T-helper 2 cell treated with Interferon-gamma antibody and Interleukin-4, amounts not matched to agents 5 μg/mL and 100 μg/mL, for 36 hours (primary cell): ENCODE results near the gene BROX.
"Not testable (repeated sequence)": the region's sequence is repeated elsewhere in the genome, so short reads cannot be mapped to it uniquely, and the experiment has no call there.

Source experiments
- DNase-seq: peaks from one replicate; pipeline ENCODE4 v3.0.0; 2021; ENCODE audit warnings: low spot score
- H3K27ac Mint-ChIP-seq: one replicate; pipeline ENCODE4 v1.8.0; 2021; ENCODE audit warnings: mild to moderate bottlenecking, mixed read lengths
- H3K27me3 Mint-ChIP-seq: one replicate; pipeline ENCODE4 v1.8.0; 2021; ENCODE audit warnings: low read depth, mixed read lengths
- H3K36me3 Mint-ChIP-seq: one replicate; pipeline ENCODE4 v1.8.0; 2021; ENCODE audit warnings: low read depth, mixed read lengths
- H3K4me1 Mint-ChIP-seq: one replicate; pipeline ENCODE4 v1.8.0; 2021; ENCODE audit warnings: low read depth, mixed read lengths
- H3K4me3 Mint-ChIP-seq: one replicate; pipeline ENCODE4 v1.8.0; 2022; ENCODE audit warnings: mild to moderate bottlenecking, moderate library complexity, mixed read lengths
- H3K9me3 Mint-ChIP-seq: one replicate; pipeline ENCODE4 v1.8.0; 2021; ENCODE audit warnings: mixed read lengths

BROX gene

GRCh38 chr1:222712253-222713090, at the start of gene BROX, which contains the start of gene AIDA:
Gene BROX (plus strand): TSS chr1:222712564. CDS start chr1:222715700, 3,136 bp downstream.
Gene AIDA (minus strand): TSS chr1:222712491. CDS start chr1:222712317, 174 bp downstream.
- H3K27me3 Mint-ChIP-seq, result no peaks in the 10 kb centered on the region
- H3K9me3 Mint-ChIP-seq, result no peaks in the 10 kb centered on the region
- peaks cover 28% of the 10 kb centered on the region for H3K4me1 Mint-ChIP-seq
- H3K4me3 Mint-ChIP-seq, result peak within 1 kb of the TSS; percentile 96
- peaks cover 56% of the 10 kb centered on the region for H3K36me3 Mint-ChIP-seq
- H3K27ac Mint-ChIP-seq, result peak within 1 kb of the TSS; percentile 97
- DNase-seq, result peak; percentile 92

- H3K9me3 Mint-ChIP-seq, result no peaks in the 10 kb centered on the region
- no peak for DNase-seq
- H3K4me3 Mint-ChIP-seq, result no peak overlapping the region
- no peak overlapping the region for H3K27ac Mint-ChIP-seq
- H3K4me1 Mint-ChIP-seq, result peaks cover 3% of the 10 kb centered on the region
- H3K27me3 Mint-ChIP-seq, result no peaks in the 10 kb centered on the region
- peaks cover 79% of the 10 kb centered on the region for H3K36me3 Mint-ChIP-seq
These were observed 48.9 kb upstream of the BROX start for GRCh38 chr1:222663431-222663934.

- no peaks in the 10 kb centered on the region for H3K27me3 Mint-ChIP-seq
- no peak for DNase-seq
- no peak overlapping the region for H3K4me3 Mint-ChIP-seq
- H3K9me3 Mint-ChIP-seq, result no peaks in the 10 kb centered on the region
- H3K36me3 Mint-ChIP-seq, result peaks cover 67% of the 10 kb centered on the region
- no peak overlapping the region for H3K27ac Mint-ChIP-seq
- H3K4me1 Mint-ChIP-seq, result peaks cover 5% of the 10 kb centered on the region
These were observed 46.4 kb upstream of the BROX start for GRCh38 chr1:222665964-222666363.

GRCh38 chr1:222668184-222668583, 44.2 kb upstream of the BROX start:
- H3K4me3 Mint-ChIP-seq, H3K27ac Mint-ChIP-seq, H3K27me3 Mint-ChIP-seq, H3K4me1 Mint-ChIP-seq, DNase-seq, H3K9me3 Mint-ChIP-seq: not testable (repeated sequence)
- H3K36me3 Mint-ChIP-seq, result peaks cover 65% of the 10 kb centered on the region

- not testable (repeated sequence) for H3K27ac Mint-ChIP-seq, H3K9me3 Mint-ChIP-seq, DNase-seq, H3K27me3 Mint-ChIP-seq, H3K4me3 Mint-ChIP-seq, H3K4me1 Mint-ChIP-seq
- peaks cover 60% of the 10 kb centered on the region for H3K36me3 Mint-ChIP-seq
These were observed 43.3 kb upstream of the BROX start for GRCh38 chr1:222669107-222669506.

- DNase-seq, result no peak
- Mint-ChIP-seq H3K27ac (no peak overlapping the region), H3K9me3 (no peaks in the 10 kb centered on the region), H3K4me3 (no peak overlapping the region), H3K4me1 (peaks cover 7% of the 10 kb centered on the region), H3K36me3 (peaks cover 58% of the 10 kb centered on the region), H3K27me3 (no peaks in the 10 kb centered on the region)
These were observed 42.3 kb upstream of the BROX start for GRCh38 chr1:222670110-222670509.

- H3K4me3 Mint-ChIP-seq, result no peak overlapping the region
- DNase-seq, result no peak
- H3K9me3 Mint-ChIP-seq, result no peaks in the 10 kb centered on the region
- H3K4me1 Mint-ChIP-seq, result no peaks in the 10 kb centered on the region
- H3K27me3 Mint-ChIP-seq, result no peaks in the 10 kb centered on the region
- H3K27ac Mint-ChIP-seq, result no peak overlapping the region
- peaks cover 21% of the 10 kb centered on the region for H3K36me3 Mint-ChIP-seq
These were observed 32.3 kb upstream of the BROX start for GRCh38 chr1:222680080-222680479.

GRCh38 chr1:222691016-222691415, 21.3 kb upstream of the BROX start:
- H3K4me3 Mint-ChIP-seq, result no peak overlapping the region
- peaks cover 22% of the 10 kb centered on the region for H3K36me3 Mint-ChIP-seq
- H3K27ac Mint-ChIP-seq, result no peak overlapping the region
- no peaks in the 10 kb centered on the region for H3K4me1 Mint-ChIP-seq
- no peaks in the 10 kb centered on the region for H3K27me3 Mint-ChIP-seq
- DNase-seq, result no peak
- H3K9me3 Mint-ChIP-seq, result no peaks in the 10 kb centered on the region

- DNase-seq, result no peak
- Mint-ChIP-seq H3K27me3 (no peaks in the 10 kb centered on the region), H3K36me3 (peaks cover 17% of the 10 kb centered on the region), H3K27ac (no peak overlapping the region), H3K4me3 (no peak overlapping the region), H3K9me3 (no peaks in the 10 kb centered on the region), H3K4me1 (no peaks in the 10 kb centered on the region)
These were observed 17.4 kb upstream of the BROX start for GRCh38 chr1:222694927-222695326.

GRCh38 chr1:222696741-222697140, 15.6 kb upstream of the BROX start:
- H3K36me3 Mint-ChIP-seq, result peaks cover 23% of the 10 kb centered on the region
- H3K27ac Mint-ChIP-seq, result no peak overlapping the region
- H3K9me3 Mint-ChIP-seq, result no peaks in the 10 kb centered on the region
- no peak overlapping the region for H3K4me3 Mint-ChIP-seq
- no peaks in the 10 kb centered on the region for H3K27me3 Mint-ChIP-seq
- no peak for DNase-seq
- no peaks in the 10 kb centered on the region for H3K4me1 Mint-ChIP-seq

GRCh38 chr1:222697203-222697602, 15.2 kb upstream of the BROX start:
- H3K27me3 Mint-ChIP-seq, result no peaks in the 10 kb centered on the region
- DNase-seq, result no peak
- no peaks in the 10 kb centered on the region for H3K4me1 Mint-ChIP-seq
- H3K4me3 Mint-ChIP-seq, result no peak overlapping the region
- H3K36me3 Mint-ChIP-seq, result peaks cover 23% of the 10 kb centered on the region
- H3K27ac Mint-ChIP-seq, result no peak overlapping the region
- H3K9me3 Mint-ChIP-seq, result no peaks in the 10 kb centered on the region

- H3K27ac Mint-ChIP-seq, result no peak overlapping the region
- DNase-seq, result no peak
- H3K4me3 Mint-ChIP-seq, result no peak overlapping the region
- no peaks in the 10 kb centered on the region for H3K27me3 Mint-ChIP-seq
- no peaks in the 10 kb centered on the region for H3K9me3 Mint-ChIP-seq
- peaks cover 25% of the 10 kb centered on the region for H3K36me3 Mint-ChIP-seq
- H3K4me1 Mint-ChIP-seq, result no peaks in the 10 kb centered on the region
These were observed 14.5 kb upstream of the BROX start for GRCh38 chr1:222697826-222698225.

- no peak overlapping the region for H3K27ac Mint-ChIP-seq
- H3K4me1 Mint-ChIP-seq, result peaks cover 11% of the 10 kb centered on the region
- H3K9me3 Mint-ChIP-seq, result peaks cover 5% of the 10 kb centered on the region
- H3K27me3 Mint-ChIP-seq, result no peaks in the 10 kb centered on the region
- no peak overlapping the region for H3K4me3 Mint-ChIP-seq
- no peak for DNase-seq
- peaks cover 51% of the 10 kb centered on the region for H3K36me3 Mint-ChIP-seq
These were observed 10.2 kb upstream of the BROX start for GRCh38 chr1:222702210-222702609.

- Mint-ChIP-seq H3K4me3 (no peak overlapping the region), H3K4me1 (peaks cover 15% of the 10 kb centered on the region), H3K36me3 (peaks cover 56% of the 10 kb centered on the region), H3K27me3 (no peaks in the 10 kb centered on the region), H3K9me3 (peaks cover 5% of the 10 kb centered on the region), H3K27ac (no peak overlapping the region)
- DNase-seq, result no peak
These were observed 8.1 kb upstream of the BROX start for GRCh38 chr1:222704260-222704659.
